Astrocyte of the spinal cord (primary cell): ENCODE measurements around the gene CDT1.
A peak's percentile ranks its signal among the peaks of the same experiment; 100 is the strongest.

Experiments
- DNase-seq: peaks from one replicate; pipeline ENCODE4 v3.0.0; 2011; ENCODE audit warnings: low read depth, low spot score
- H3K4me3 ChIP-seq: 2 replicates; pipeline ENCODE4 v1.5.1; 2011; ENCODE audit warnings: low read depth, mild to moderate bottlenecking, low read length, moderate library complexity
- in situ Hi-C: cut with HindIII; loops from 2 replicates; pipeline ENCODE4 v1.10.0; 2017; ENCODE audit warnings: low sequenced_read_pairs
- TF ChIP-seq, protein P1 (sequence below): IDR thresholded peaks from 2 replicates; pipeline ENCODE4 v1.5.1; 2012; ENCODE audit warnings: low read depth, mild to moderate bottlenecking, low read length, inconsistent platforms

Gene CDT1

DNA sequence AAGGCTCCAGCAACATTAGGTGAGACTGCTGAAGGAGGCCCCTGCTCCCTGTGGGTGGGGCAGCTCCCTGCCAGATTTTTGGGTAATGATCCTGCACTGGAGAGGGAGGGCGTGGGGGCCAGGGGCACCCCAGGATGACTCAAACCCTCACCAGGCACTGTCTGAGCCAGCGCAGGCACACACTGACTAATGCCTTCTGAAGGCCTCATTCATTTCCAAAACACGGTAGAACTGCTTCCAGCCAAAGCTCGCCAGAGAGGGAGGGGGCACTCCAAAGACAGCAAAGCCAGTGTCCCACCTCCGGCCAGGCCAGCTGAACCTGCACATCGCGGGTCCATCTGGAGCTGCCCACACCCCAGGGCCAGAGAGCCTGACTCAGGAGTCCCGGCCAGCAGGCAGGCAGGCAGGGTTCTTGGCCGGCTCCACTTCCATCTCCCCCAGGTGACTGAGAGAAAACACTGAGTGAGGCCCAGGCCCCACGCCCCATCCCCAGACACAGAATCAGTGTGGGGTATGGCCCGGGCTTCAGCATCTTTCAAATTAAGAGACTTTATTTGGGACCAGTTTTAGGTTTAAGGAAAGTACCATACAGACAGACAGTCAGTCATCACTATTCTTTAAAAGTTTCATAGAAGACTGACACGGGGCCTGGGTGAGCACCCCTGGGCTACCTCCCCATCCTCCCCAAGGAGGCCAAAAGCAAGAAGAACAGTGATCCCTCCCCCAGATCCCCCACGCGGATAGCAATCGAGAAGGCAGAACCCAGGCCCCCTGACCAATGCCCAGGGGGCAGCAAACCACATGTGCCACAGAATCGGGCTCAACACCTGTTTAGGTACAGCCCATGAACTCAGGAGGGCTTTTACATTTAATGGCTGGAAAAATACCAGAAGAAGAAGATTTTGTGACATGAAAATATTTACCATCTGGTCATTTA, 20.9 kb upstream of the CDT1 start:
- DNase-seq: peak; percentile 64
- H3K4me3 ChIP-seq: peak overlapping the region; percentile 61
- in situ Hi-C loops: no loop called here
- TF ChIP-seq, protein P1, sequence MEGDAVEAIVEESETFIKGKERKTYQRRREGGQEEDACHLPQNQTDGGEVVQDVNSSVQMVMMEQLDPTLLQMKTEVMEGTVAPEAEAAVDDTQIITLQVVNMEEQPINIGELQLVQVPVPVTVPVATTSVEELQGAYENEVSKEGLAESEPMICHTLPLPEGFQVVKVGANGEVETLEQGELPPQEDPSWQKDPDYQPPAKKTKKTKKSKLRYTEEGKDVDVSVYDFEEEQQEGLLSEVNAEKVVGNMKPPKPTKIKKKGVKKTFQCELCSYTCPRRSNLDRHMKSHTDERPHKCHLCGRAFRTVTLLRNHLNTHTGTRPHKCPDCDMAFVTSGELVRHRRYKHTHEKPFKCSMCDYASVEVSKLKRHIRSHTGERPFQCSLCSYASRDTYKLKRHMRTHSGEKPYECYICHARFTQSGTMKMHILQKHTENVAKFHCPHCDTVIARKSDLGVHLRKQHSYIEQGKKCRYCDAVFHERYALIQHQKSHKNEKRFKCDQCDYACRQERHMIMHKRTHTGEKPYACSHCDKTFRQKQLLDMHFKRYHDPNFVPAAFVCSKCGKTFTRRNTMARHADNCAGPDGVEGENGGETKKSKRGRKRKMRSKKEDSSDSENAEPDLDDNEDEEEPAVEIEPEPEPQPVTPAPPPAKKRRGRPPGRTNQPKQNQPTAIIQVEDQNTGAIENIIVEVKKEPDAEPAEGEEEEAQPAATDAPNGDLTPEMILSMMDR: no peak

DNA sequence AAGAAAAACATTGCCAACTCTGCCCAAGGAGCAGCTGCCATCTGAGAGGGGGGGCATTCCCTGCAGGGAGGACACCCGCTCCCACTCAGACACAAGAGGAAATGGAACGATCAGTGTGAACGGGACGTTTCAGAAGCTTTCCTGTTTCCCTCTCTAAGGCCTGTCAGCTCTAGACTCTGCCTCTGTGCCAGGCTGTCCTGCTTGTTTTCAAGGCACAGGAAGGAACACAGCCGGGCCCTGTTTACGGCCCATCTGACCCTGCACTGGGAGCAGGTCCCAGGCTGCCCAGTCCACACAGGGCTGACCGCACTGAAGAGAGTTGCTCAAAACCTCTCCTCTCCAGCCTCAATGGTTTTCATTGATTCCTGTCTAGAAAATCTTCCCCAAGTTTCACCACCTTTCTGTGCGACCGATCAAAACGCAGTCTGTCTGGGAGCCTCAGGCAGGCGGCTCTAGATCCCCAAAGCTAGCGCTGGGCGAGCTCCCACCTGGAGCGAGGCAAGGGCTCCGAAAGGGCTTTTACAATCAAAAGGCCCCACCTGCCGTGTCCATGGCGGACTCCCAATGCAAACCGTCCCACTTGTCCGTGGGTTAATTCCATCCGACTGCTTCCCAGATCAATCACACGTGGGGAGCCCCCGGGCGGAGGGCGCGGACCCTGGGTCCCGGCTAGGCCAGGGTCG, 20.1 kb upstream of the CDT1 start:
- no peak for DNase-seq
- in situ Hi-C loops: no loop called here
- TF ChIP-seq, protein P1: no peak
- peak overlapping the region; percentile 61 for H3K4me3 ChIP-seq

DNA sequence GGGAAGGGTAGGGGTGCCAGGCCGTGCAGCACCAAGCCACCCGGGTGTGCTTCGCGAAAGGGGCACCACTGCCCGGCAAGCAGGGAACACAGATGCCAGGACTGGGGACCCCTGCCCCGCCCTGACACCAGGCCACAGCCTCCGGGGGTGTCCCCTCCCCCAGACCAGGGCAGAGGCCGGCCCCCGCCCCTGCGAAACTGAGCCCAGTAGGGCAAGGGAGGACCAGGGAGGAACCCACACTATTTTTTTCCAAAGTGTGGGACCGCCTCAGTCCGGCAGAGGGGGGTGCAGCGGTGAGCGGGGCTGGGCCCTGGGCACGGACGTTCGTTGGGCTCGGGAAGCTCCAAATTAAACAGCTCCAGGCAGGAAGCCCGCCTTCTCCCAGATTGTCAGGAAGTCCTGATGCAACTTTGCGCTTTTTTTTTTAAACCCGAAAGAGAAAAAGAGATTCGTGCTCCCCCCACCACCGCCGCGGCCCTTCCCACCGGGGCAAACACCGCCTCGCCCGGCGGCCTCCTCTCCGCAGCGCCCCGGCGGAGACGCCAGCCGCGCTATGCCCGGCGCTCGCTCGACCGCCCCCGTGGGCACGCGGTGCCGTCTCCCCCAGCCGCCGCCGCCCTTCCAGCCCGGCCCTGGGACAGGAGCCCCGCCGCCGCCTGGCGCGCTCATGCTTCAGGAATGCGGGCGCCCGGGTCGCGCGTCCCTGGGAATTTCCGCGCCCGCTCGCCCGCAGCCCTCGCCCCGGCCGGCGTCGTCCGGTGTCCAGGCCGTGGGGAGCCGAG, 19.3 kb upstream of the CDT1 start:
- peak overlapping the region; percentile 61 for H3K4me3 ChIP-seq
- TF ChIP-seq, protein P1: peak; percentile 64
- DNase-seq: peak; percentile 72

DNA sequence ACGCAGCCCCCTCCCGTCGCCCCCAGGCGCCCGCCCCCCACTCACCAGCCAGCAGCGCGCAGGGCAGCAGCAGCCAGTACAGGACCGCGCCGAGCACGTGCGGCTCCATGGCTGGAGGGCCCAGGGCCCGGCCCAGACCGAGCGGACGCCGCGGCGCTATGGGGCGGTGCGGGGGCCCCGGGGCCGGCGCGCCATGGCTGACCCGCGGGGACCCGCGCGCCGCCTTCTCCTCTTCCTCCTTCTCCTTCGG, 18.8 kb upstream of the CDT1 start:
- in situ Hi-C loops: no loop called here
- no peak for DNase-seq
- H3K4me3 ChIP-seq: peak overlapping the region; percentile 61
- TF ChIP-seq, protein P1: no peak

More for the DNA sequence above, 19.3 kb upstream of the CDT1 start:
- in situ Hi-C loops: no loop called here

DNA sequence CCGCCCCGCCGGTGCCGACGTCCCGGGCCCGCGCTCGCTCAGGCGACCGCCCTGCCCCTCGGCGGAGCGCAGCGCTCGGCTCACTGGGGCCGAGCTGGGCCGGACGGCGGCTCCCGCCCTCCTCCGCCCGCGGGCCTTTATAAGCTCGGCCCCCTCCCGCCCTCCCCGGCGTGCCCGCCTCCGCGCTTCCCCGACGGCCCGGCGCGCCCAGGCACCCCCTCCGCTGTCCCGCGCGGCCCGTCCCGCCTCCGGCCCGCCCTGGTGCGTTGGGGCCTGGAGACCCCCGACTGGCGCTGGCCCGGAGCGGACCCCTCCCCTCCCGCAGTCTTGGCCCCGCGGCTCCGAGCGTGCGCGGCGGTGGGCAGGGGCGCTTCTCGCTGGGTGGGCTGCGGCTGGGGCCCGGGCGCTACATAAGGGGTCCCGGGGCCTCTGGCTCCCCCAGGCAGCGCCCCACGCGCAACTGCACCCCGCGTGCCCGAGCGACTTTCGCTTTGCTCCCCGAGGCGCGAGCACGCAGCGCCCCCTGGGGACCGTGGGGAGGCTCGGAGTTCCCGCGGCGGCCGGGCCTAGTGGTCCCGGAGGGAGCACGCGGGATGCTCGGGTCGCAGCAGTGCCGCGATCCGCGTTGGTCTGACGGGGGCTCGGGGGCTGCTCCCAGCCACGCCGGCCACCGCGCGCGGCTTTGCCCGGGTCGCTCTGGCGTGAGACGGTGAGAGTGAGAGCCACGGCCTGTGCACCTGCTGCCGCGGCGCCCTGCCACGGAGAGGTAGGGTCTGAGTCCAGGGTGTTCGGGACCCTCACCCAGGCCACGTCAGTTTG, 18.3 kb upstream of the CDT1 start, which contains the start of gene PIEZO1:
TSS of gene PIEZO1 (minus strand) at position 115 of the 819 bp plus-strand sequence. CDS start 256 bp downstream, outside the sequence.
- in situ Hi-C loops: no loop called here
- TF ChIP-seq, protein P1: peak; percentile 80
- peak within 1 kb of the TSS; percentile 61 for H3K4me3 ChIP-seq
- DNase-seq: no peak
